AG08395 (cell line): ENCODE results near the gene MRPL28.
"Not testable (repeated sequence)": the region's sequence is repeated elsewhere in the genome, so short reads cannot be mapped to it uniquely, and the experiment has no call there.

Experiments used
- DNase-seq: peaks from one replicate; pipeline ENCODE4 v3.0.0; 2012; ENCODE audit warnings: mixed read lengths, low spot score

The MRPL28 gene

DNA sequence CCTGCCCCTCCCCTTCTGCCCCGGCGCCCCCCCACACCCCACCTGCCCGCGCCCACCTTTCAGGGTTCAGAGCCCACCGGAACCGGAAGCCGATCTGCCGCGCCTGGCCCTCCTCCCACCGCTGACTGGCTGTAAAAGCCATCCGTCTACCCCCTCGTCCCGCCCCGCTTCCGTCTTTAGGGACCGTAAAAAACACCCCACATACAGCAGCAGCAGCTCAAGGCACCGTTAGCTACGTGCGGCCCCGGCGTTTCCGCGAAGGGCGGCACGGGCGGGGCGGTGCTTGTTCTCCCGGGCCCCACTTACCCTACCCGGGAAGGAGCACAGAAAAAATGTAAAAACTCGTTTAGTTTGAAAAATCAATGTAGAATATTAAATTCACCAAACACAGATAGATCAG, at the start of gene MRPL28:
Gene MRPL28 (minus strand): TSS at position 96 of the 400 bp plus-strand sequence. CDS start 320 bp downstream, outside the sequence.
- peak; percentile 97 for DNase-seq

DNA sequence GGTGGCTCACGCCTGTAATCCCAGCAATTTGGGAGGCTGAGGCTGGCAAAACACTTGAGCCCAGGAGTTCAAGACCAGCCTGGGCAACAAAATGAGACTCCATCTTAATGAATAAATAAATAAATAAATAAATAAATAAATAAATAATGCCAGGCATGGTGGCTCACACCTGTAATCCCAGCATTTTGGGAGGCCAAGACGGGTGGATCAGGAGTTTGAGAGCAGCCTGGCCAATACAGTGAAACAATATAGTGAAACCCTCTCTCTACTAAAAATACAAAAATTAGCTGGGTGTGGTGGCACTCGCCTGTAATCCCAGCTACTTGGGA, 44.8 kb upstream of the MRPL28 start:
- DNase-seq: not testable (repeated sequence)

DNA sequence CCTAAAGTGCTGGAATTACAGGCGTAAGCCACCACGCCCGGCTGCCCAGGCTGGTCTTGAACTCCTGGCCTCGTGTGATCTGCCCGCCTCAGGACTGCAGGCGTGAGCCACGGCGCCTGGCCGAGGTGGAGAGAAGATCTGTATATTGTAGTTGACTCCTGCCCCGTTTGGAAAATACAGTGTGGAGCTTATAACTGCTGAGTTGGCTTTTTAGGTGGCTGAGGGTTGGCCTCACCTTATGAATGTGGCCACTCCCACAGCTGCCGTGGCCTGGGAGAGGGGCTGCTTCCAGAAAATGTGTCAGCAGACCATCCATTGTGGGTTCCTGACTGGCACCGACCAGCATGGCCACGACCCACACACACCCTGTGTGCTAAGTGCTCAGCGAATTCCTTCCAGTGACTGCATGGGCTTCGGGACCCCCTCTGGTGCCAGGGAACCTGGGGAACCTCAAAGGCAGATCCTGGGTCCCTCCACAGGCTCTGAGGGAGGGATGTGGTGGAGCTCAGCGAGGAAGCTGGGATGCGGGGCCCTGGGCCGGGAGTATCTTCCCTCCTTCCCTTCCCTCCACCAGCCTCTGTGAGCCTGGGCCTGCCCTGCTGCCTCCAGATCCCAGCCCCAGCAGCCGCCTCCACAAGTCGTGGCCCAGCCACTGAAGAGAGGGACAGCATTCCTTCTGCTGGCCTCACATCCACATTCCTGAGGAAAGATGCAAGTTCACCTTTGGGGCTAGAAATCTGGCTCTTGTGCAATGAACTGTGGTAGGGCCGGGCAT, 44.2 kb upstream of the MRPL28 start:
- peak; percentile 25 for DNase-seq

DNA sequence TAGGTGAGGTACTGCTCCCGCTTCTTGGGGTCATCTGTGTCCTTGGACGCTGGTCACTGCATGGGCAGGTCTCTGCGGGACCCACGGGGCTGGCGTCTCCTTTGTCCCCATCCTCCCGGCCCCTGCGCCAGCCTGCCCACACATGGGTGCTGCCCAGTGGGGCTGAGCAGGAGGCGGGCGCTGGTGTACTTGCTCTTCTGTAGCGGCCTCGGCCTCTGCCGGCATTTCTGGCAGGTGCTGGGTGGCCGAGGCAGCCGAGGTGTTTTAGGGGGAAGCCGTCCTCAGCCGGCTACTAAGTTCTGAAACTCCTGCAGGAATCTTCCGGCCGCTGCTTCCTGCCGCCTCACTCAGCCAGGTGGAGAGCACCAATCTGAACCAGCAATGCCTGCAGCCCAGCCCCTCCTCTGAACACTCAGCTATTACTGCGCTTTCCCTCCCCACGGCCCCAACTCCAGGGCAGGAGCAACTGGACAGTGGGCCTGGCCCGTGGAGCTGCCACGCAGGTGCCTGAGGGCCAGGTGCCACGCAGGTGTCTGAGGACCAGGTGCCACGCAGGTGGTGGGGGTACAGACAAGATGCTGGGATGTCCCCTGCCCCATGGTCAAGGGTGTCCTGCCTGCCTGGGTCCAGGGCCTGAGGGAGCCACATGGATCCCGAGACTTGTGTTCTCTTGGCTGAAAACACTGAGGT, 41.4 kb upstream of the MRPL28 start:
- no peak for DNase-seq

DNA sequence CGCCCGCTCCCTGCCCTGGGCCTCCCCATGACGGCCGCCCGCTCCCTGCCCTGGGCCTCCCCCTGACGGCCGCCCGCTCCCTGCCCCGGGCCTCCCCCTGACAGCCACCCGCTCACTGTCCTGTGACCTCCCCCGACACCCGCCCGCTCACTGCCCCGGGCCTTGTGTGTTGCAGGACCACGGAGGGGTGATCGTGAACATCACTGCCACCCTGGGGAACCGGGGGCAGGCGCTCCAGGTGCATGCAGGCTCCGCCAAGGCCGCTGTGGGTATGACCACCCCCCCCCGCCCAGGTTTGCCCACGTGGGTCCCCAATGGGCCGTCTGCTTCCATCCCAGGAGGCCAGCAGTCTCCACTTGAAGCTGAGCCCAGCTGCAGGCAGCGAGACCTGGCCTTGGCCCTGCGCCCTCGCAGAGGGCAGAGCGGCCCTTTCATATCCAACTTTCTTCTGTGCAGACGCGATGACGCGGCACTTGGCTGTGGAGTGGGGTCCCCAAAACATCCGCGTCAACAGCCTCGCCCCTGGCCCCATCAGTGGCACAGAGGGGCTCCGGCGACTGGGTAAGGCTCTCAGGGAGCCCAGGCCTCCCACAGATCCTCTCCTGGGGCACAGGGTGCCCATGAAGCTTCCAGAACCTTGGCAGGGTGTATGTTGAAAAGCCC, 40.3 kb upstream of the MRPL28 start:
- DNase-seq: no peak

DNA sequence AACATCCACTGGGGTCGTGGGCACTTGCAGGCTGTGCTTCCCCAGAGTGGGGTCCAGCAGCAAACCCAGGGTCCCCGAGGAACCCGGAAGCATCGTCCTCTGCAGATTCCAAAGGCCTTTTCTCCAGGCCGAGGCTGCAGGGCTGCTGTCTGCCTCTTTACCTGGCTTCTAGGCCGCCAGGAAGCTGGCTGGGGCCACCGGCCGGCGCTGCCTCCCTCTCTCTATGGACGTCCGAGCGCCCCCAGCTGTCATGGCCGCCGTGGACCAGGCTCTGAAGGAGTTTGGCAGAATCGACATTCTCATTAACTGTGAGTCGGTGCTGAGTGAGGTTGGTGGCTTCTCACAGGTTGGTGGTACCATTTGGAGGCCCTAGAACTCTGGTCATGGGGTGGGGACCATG, 36.9 kb upstream of the MRPL28 start:
- no peak for DNase-seq

DNA sequence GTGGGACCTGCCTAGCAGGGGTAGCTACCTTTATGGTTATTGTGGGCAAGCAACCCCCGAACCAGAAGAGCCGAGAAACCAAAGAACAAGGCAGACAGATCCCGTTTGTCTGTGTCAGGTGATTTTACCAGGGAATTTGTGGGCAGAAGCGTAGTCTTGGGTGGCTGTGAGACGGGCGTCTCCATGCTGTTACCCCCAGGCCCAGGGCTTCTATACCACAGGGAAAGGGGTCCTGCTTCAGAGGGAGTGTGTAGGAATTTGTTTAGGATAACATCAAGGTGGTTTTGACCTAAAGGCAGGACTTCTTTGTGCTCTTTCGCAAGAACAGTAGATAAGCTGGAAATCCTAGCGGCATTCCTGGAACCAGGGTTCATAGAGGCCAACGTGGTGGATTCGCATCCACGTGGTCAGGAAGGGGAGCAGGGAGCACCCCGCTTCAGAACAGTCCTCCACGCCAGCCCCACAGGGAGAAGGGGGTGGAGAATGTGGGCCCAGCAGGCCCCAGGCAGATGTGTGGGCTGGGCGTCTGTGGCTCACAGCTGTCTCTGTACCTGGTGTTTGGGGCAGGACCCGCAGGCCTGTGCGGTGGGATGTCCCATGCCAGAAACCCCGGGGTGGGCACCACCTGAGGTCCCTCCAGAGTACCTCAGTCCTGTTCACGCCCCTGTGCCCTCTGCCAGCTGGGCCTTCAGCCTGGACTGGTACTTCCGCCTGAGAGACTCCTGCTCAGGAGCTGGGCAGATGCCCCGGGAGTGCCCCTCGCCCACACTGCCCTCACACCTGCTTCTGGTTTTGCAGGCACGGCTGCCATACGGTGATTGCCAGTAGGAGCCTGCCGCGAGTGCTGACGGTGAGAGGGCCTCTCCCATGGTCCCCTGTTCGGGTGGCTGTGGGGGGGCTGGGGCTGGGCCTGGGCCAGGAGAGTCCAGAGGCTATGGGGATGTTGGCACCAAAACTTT, 35.5 kb upstream of the MRPL28 start:
- DNase-seq: no peak

DNA sequence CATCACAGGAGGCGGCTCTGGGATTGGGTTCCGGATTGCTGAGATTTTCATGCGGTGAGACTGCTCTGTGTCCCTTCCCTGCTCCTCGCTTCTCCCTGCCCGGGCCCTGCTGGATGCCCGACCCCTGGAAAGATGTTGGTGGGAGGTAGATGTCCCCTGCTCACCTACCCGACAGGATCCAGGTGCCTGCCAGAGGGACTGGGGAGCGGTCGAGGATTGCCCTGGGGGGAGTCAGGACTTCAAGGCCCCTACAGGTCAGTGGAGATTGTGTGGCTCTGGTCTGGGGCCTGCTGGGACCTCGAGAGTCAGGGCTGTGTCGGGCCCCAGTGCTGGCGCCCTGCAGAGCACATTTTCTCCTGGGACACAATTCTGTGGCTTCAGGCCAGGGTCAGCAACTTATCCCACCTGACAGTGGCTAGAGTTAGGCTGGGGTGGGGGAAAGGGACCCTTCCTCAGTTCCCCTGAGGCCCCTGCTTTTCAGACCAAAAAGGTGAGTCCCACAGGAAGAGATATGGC, 34.7 kb upstream of the MRPL28 start:
- no peak for DNase-seq

DNA sequence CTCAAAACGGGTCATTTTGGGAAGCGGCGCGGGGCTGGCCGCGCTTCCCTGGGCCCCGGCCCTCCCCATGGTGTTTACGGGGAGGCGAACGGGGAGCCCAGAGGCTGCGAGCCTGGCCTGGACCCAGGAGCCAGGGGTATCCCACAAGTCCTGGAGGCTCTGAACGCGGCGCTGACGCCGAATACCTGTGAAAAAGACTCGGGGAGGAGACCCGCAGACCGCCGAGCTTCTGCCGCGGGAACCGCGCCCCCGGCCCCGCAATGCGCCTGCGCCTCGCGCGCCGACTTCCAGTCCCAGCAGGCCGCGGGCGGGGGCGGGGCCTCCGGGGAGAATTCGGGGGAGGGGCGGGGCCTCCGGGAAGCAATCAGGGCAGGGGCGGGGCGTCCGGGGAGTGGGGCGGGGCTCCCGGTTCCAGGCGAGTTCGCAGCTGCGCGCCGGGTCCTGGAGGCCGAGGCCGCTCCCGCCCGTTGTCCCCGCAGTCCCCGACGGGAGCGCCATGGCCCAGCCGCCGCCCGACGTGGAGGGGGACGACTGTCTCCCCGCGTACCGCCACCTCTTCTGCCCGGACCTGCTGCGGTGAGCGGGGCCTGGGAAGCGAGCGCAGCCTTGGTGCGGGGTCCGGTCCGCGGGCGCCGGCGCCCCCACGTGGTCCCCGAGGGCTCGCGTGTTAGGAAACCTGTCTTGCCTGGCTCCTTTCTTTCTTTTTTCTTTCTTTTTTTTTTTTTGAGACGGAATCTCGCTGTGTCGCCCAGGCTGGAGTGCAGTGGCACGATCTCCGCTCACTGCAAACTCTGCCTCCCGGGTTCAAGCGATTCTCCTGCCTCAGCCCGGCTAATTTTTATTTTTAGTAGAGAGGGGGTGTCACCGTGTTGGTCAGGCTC, 31.4 kb upstream of the MRPL28 start, which contains the start of gene DECR2:
Gene DECR2 (plus strand): TSS at position 418 of the 881 bp plus-strand sequence. CDS start 79 bp downstream, at position 497.
- DNase-seq: peak; percentile 98

DNA sequence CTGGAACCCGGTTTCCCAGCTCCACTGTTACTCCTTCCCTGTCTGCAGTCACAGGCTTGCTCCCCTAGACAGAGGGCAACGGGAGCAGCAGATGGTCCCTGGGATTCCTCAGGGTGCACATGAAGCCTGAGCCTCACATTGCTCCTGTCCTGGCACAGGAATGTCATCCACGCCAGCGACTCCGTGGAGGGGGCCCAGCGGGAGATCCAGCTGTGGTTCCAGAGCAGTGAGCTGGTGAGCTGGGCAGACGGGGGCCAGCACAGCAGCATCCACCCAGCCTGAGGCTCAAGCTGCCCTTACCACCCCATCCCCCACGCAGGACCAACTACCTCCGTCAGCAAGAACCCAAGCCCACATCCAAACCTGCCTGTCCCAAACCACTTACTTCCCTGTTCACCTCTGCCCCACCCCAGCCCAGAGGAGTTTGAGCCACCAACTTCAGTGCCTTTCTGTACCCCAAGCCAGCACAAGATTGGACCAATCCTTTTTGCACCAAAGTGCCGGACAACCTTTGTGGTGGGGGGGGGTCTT, 29.8 kb upstream of the MRPL28 start:
- no peak for DNase-seq

DNA sequence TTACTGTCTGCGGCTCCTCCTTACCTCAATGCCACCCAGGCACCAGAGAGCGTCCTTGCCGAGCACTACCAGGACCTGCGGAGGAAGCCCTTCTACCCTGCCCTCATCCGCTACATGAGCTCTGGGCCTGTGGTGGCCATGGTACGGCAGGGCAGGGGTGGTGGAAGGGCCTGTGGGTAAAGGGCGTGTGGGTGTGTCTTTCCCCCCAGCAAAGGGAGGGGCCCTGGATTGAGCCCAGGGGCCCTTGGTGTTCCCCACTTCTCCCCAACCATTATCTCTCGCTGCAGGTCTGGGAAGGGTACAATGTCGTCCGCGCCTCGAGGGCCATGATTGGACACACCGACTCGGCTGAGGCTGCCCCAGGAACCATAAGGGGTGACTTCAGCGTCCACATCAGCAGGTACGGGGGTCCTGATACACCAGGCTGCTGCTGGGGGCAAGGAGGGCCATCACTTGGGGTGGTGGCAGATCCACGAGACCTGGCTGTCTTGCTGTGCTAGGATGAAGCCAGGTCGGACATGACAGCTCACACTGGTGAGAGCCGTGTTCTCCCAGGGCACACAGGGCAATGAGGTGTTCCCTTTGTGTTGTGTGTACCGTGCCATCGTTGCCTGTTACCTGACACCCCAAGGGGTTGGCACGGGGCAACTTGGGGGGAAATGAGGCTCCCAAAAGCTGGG, 29.1 kb upstream of the MRPL28 start:
- no peak for DNase-seq

DNA sequence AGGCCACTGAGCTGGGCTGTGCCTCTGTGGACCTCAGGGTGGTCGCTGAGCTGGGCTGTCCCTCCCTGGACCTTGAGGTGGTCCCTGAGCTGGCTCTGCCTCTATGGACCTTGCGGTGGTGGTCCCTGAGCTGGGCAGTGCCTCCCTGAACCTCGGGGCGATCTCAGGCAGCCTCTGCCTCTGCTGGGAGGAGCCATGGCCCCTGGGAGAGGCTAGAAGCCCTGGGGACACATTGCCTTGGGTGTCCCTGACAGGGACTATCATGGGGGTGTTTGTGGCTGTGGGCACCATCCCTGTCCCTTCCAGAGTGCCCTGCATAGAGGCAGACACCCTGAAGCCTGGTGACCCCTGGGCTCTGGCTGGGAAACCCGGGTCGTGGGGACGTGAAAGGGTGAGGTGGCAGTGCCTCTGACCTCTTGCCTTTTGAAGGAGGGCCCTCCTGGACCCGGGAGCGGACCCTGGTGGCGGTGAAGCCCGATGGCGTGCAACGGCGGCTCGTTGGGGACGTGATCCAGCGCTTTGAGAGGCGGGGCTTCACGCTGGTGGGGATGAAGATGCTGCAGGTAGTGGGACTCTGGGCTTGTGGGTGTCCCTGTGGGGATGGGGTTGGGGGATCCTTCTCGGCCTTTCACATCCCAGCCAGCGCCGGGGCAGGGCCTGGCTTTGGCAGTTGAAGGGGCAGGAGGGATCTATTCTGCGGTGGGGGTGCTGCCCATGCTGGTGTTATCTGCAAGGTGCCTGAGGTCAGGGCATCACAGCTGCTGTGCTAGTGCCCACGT, 28.4 kb upstream of the MRPL28 start:
- DNase-seq: no peak

DNA sequence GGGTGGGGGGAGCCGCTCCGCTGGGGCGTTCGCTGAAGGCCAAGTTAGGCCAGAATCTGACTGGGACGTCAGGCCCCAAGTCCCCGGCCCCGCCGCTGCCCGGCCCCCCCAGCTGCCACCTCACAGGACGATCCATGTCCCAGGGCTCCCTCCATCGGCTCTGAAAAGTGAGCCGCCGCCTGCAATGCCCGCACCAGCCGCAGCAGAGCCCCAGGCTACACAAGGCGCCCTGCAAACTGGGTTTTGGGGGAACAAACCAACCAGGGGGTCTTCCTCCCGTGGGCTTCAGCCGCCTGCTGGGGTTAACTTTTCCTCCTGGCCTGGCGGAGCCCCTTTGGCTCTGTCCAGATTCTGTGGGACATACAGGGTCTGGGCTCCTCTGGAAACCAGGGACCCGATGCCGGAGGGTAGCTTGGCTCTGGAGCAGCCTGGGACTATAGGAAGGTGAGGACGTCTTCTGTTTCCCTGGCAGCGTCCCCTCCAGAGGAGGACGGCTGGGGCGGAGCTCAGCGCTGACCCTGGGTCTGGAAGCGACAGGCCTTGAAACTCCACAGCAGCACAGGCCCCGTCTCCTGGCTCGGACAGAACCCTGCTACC, 27.5 kb upstream of the MRPL28 start:
- peak; percentile 78 for DNase-seq

DNA sequence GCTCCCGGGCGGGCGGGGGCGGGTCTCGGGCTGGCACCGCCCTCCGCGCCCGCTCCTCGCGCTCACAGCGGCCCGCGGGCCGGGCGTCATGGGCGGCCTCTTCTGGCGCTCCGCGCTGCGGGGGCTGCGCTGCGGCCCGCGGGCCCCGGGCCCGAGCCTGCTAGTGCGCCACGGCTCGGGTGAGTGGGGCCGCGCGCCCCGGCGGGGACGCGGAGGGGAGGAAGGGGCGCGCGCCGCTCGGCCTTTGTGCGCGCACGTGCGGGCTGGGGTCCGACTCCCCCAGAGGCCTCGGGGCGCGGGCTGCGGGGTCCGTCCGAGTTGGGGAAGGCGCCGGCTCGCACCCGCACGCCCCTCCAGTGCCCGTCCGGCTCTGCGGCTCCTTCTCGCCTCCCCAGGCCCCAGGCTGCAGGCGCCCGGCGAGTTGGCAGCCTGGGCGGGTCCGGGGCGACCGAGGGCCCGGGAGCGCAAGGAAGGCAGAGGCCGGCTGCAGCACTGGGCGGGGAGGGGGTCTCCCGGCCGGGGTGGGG, 26.9 kb upstream of the MRPL28 start, which contains the start of gene NME4:
Gene NME4 (plus strand): TSS at position 65 of the 527 bp plus-strand sequence. CDS start 24 bp downstream, at position 89.
- peak; percentile 42 for DNase-seq

DNA sequence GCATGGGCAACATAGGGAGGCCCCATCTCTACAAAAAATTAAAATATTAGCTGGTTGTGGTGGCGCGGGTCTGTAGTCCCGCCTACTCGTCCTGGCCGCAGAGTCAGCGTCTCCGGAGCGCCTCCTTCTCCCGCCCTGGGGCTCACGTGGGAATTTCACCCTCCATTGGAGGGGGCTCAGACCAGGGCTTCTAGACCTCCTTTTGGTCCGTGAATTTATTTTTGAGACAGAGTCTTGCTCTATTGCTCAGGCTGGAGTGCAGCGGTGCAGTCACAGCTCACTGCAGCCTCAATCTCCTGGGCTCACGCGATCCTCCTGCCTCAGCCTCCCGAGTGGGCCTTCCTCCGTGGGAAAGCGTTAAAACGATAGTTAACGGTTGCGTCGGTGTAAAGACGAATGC, 26.3 kb upstream of the MRPL28 start:
- DNase-seq: peak; percentile 67

DNA sequence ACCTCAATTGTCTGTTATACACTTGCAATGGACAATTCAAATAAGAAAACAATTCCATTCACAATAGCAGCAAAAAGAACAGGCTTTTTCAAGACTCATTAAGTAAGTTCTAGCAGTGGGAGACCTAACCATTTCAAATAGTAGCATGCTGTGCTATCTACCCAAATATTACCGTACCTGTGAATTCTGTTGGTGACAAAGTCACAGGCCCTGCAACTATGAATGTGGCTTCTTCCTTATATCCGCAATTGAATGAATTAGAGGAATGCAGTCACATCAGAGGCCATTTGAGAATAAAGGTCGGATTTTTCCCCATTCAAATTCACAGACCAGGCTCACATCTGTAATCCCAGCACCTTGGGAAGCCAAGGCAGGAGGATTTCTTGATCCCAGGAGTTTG, 25.9 kb upstream of the MRPL28 start:
- DNase-seq: no peak

DNA sequence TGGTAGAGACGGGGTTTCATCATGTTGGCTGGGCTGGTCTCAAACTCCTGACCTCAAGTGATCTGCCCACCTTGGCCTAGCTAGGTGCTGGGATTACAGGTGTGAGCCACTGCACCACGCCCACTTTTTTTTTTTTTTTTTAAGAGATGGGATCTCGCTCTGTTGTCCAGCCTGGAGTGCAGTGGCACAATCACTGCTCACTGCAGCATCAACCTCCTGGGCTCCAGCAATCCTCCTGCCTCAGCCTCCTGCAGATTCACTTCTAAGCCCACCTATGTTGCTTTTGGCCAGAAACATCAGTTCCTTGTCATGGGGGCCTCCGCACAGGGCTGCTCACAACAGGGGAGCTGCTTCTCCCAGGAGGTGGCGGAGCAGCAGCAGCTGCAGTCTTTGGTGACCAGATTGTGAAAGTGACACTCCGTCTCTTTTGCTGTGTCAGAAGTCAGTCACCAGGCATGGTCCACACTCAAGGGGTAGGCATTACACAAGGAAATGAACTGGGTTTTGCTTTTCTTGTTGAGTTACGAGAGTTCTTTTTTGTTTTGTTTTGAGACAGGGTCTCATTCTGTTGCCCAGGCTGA, 22.2 kb upstream of the MRPL28 start:
- no peak for DNase-seq

DNA sequence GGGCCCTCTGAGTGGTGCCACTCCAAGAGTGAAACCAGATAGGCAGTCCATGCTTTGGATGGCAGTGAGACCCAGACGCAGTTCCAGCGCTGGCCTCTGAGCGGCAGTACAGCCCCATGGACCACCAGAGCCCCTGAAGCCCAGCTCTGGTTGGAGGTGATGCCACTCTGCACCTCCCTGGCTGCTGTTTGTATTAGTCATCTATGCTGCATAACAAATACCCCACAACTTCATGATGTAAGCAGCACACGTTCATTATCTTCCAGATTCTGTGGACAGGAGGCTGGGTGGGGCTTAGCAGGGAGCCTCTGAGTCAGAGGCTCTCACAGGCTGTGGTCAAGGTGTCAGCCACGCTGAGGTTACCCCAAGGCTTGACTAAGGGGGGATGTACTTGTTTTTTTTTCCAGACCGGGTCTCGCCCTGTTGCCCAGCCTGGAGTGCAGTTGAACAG, 21.6 kb upstream of the MRPL28 start:
- DNase-seq: peak; percentile 68
